HG02884 (cell line): ENCODE data around the gene R3HDM2.
"Not testable (repeated sequence)": the region's sequence is repeated elsewhere in the genome, so short reads cannot be mapped to it uniquely, and the experiment has no call there.

Experiments
- ATAC-seq: cut with Tn5 transposase; IDR thresholded peaks from one replicate; pipeline ENCODE4 v1.9.1; 2021; ENCODE audit warnings: mild to moderate bottlenecking, moderate library complexity; ENCODE audit not compliant: unreplicated experiment

Gene R3HDM2

GRCh38 chr12:57276233-57276632 lies 154.6 kb downstream of the R3HDM2 start:
- ATAC-seq, result not testable (repeated sequence)

GRCh38 chr12:57273516-57273915 lies 157.3 kb downstream of the R3HDM2 start:
- no peak for ATAC-seq

DNA sequence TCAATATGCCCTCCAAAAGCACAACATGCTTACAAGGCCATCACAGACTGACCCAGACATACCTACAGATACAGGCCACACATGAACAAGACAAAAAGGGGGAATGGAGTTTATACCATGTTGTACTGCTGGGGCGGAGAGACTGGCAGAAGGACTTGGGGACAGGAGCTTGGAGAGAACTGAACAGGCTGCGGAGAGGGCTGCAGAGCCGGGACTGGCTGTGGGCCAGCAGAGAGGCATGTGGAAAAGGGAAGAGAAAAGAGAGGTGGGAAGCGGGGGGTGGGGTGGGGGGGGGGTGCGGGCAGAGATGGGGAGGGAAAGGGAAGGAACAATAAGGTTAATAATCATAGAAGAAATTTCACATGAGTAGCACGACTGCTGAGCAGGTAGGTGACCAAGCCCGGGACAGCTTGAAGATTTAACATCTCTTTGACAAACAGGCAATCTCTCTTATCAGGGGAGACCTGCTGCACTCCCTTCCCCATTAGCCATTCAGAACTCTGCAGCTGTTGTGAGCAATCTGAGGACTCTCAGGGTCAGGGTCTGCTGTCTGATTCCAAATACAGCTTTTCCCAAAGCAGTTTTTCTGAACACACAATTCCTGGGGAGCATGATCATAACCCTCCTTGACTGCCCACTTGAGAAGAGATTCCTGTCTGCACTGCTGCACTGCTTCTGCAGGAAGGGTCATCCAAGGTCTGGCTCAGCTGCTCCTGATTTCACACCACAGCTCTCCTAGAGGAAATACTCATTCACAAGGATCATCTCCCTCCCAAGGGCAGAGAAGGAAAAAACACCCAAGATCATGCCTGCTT lies 158.3 kb downstream of the R3HDM2 start:
- no peak for ATAC-seq

DNA sequence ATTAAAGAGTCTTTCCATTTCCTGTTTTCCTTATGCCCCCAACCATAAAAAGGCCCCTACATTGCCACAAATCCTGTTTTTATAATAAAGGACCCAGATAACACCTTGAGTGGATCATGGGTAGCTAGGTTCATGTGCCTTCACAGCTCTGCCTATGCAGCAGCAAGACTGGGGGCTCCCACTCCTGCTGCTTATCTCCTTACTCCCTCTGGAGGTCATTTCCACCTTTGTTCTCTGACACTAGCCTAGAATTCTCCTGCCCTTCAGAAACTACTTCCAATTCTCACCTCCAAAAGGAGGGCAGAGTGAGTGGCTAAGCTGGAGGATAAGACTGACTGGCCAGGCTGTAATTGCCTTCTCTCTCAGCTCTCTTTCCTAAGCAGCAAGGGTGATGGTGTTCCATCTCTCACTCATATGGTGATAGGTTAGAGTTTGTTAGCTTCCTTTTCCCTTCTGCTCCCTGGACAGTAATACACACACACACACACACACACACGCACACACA lies 159.8 kb downstream of the R3HDM2 start:
- no peak for ATAC-seq

DNA sequence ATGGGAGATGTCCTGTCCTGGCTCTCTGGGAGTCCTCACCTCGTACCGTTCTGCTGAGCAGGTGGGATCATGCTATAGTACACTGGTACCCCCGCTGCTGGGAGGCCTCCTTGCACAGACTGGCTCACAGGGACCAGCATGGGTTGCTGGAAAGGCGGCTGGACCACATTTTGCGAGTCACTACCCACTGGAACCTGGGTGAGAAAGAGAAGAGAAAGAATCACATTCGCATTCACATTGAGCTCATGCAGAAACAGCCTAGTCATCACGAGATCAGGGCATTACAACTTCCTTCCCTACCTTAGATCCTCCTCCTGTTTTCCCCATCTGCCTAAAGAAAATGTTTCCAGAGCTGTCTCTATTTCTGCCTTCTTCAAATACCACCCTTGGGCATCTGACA lies 162.6 kb downstream of the R3HDM2 start:
- ATAC-seq, result no peak

DNA sequence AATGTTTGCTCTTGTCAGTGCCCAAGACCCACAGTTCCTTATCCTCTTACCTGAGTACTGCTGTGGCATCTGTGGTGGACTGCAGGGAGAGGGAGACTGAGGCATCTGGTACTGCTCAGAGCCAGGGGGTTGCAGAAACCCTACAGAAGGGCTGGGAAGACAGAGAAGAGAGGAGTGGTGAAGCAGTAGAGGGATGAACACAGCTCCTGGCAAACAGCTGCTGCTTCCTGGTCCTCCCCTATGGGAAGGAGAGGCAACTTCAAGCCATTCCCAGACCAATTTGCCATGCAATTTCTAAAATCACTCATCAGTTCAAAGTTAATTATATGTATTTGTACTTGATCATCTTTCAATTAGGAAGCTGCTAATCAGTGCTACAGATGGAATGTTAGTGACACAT lies 164.2 kb downstream of the R3HDM2 start:
- no peak for ATAC-seq

- ATAC-seq, result no peak
Measured at GRCh38 chr12:57263096-57263495, 167.7 kb downstream of the R3HDM2 start.

DNA sequence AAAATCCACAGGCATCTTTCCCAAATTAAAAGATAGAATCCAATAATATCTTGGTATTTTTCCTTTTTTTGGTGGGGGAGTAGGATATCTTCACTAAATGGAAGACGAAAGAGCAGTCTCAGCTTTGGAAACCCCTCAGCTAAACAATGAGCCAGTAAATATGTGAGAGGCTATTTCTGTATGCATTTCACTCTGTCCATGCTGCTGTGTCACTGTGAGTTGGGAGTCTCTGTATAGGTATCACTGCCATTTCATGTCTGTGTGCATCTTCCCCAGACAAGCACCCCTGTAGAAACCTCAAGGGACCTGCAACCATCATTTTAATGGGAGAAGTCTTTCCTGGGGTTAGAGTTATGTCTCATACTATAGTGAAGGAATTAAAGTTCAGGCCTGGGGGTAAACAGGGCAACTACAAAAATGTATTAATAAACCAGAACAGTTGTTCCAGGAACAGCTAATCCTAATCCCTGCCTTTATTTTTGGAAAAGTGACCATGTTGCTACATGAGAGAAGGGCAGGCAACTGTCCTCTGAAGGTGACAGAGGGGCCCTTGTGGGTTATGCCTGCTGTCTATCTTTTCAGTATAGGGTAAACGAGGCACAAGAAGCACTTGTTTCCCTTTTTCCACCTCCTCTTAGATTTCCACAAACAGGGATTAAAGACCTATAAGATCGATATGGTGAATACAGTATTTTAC lies 168.6 kb downstream of the R3HDM2 start:
- no peak for ATAC-seq

DNA sequence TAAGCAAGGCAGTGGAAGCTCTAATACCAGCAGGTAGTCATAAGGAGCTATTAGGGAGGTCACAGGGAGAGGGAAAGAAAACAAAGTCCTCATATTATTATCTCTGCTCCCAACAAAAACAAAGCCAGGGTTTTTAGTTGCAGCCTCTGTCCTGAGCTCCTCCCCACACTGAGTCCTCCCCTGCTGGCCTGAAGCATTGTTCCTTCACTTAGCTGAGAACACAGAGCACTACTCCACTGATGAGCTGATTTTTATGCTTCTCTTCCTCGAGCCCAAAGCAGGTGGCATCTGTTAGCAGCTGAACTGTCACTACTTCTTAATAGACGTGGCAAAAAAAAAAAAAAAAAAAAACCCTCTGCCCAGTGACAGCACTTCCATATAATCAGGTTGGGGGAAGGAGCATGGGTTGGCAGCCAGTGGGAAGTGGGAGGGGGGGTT lies 169.4 kb downstream of the R3HDM2 start:
- no peak for ATAC-seq

- ATAC-seq, result no peak
Measured at GRCh38 chr12:57260366-57260765, 170.5 kb downstream of the R3HDM2 start.

DNA sequence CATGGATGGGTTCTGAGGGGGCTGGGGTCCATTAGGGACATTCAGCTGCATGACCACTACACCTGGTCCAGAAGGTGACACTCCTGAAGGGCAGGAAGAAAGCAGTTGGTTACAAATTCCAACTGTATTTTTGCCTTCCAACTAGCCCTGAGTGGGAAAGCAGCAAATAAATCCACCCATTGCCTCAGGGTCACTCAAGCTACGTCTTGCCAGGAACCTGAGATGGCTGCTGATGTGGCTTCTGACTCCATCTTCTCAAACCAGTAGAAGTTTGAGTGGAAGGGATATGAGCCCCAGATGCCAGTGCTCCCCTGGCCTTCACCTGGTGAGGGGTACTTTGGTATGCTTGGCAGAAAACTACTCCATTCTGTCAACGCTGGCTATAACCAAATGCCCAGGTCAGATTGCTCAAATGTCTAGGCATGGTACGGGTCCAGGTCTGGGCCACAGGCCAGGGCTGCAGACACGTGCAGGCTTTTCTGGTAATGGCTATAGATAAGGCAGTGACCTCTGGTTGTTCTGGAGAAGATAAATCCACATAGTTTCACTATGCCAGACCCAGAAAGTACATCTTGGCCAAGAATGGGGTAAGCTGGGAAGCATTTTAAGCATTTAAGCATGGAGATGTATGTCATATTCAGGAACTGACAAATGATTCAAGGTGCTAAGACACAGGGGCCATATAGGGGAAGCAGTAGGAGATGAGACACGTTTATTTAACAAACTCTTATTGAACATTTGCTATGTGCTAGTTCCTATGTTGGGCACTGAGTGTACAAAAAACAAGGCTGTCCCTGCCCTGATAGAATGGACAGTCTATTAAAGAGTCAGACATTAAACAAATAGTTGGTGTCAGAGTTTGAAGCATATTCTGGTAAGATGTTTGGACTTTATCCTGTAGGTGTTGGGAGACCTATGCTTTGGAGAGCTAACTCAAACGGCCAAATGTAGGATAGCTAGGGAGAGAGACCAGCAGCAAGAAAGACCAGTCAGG lies 171.6 kb downstream of the R3HDM2 start:
- no peak for ATAC-seq

- ATAC-seq, result no peak
Measured at GRCh38 chr12:57255916-57256315, 174.9 kb downstream of the R3HDM2 start.

- ATAC-seq, result no peak
Measured at GRCh38 chr12:57254506-57255280, 176.2 kb downstream of the R3HDM2 start.

DNA sequence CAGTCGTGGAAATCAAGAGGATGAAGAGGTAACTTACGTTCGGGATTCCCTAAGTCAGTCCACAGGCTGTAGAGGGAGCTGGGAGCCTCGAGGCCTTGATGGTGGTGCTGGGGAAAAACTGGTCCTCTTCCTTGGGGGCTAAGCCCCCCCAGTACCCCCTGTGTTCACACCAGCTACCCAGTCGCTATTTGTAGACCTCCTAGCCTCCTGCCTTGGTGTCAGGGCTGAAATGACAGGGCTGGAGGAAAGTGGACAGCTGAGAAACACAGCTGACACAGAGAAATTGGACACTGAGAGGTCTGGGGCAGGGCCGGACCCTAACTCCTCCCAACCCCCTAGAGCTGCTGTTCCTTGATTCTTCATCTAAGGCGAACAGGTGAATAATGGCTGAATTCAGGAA lies 179.9 kb downstream of the R3HDM2 start, which contains the start of gene STAC3:
STAC3 (minus strand) TSS at position 232 of the 400 bp plus-strand sequence. CDS start 1,551 bp downstream, outside the sequence.
- no peak for ATAC-seq

DNA sequence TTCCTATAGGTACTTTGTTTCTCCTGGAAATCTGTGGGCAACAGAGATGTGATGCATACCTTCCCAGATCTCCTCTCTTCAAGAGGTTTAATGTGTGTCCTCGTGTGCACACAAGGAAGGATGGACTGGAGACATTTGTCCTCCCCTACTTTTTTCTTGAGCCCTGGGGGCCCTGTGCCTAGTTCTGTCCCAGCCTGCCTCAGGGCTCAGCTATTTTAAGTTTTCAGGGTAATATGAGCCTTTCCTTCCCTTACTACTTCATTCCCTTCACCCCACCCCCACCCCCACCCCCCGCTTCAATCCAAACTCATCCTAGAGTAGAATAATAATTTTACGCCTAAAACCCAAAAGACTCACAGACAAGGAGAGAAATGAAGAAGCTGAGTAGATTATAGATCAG lies 180.3 kb downstream of the R3HDM2 start:
- ATAC-seq, result no peak

DNA sequence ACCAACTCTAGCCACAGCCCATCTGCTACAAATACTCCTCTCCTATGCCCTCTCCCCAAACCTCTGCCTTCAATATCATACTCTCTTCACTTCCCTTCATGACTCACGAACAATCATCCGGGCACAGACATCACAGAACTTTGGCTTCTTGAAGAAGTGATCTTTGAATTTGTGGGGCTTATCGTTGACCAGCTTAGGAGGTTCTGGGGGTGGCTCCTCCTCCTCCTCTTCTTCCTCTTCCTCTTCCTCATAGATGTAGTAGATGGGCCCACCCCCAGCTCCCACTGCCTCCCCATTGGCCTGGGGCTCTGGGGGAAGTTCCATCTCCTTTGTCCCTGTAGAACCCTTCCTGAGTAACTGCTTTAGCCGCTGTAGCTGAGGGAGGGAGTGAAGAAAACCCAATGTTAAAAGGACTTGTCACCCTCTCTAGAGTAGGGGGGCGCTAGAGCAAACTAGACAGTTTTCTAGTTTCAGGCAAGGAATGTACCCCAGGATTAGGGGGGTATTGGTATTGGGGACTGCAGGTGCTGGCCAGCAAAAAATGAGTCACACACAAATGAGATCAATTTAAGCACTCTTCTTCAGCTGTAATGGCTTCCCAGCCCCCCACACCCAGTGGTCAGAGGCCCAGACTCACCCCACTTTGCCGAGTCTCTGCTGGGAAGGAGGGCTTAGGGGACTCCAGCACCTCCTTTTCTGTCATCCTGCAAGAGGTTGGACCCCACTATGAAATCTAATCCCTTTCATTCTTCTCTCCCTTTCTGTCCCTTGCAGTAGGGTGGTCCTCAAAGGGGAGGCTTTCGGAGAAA lies 181.7 kb downstream of the R3HDM2 start:
- ATAC-seq, result no peak

- ATAC-seq, result no peak
Measured at GRCh38 chr12:57247041-57247440, 183.8 kb downstream of the R3HDM2 start.

GRCh38 chr12:57244312-57244696 lies 186.5 kb downstream of the R3HDM2 start:
- ATAC-seq, result no peak
